Vagina (tissue), 2 donors: ENCODE data around the gene EPAS1. TPM values are rescaled to one million over a fixed set of nuclear protein-coding genes. Genes with fewer than 3 reads are reported as not detected.

Experiments used
- DNase-seq, 2 donors: peaks; one replicate each; pipeline ENCODE4 v3.0.0-alpha.2; 2017; ENCODE audit errors: extremely low spot score in 2 of 2
- H3K27ac ChIP-seq: fragments of 200-600 bp; sonication (generic); one replicate; pipeline ENCODE4 v1.5.1; 2019
- H3K27me3 ChIP-seq: fragments of 200-600 bp; sonication (generic); one replicate; pipeline ENCODE4 v1.5.1; 2019
- H3K36me3 ChIP-seq, 2 donors: fragments of 200-600 bp; sonication (generic); one replicate each; pipeline ENCODE4 v1.5.1; 2017 to 2019
- H3K4me1 ChIP-seq: fragments of 200-600 bp; sonication (generic); one replicate; pipeline ENCODE4 v1.5.1; 2019
- H3K4me3 ChIP-seq, 2 donors: fragments of 200-600 bp; sonication (generic); 1 replicate in 1 of 2; 2 replicates in 1 of 2; pipeline ENCODE4 v1.5.1; 2016 to 2019
- H3K9me3 ChIP-seq: fragments of 200-600 bp; sonication (generic); one replicate; pipeline ENCODE4 v1.5.1; 2019
- POLR2A ChIP-seq, 2 donors: fragments of 450-650 bp; IDR thresholded peaks; one replicate each; pipeline ENCODE4 v1.6.1; 2017; ENCODE audit warnings: antibody characterized with exemption in 2 of 2, mild to moderate bottlenecking in 2 of 2, moderate library complexity in 2 of 2
- POLR2AphosphoS5 ChIP-seq, 2 donors: sonication (generic); formaldehyde crosslinking; IDR thresholded peaks; one replicate each; pipeline ENCODE4 v1.9.0; 2017; ENCODE audit warnings: antibody characterized with exemption in 2 of 2, mild to moderate bottlenecking in 2 of 2, low read depth in 1 of 2; ENCODE audit not compliant: insufficient read depth in 1 of 2
- intact Hi-C: fragments of 100-400 bp; cut with DNase I; formaldehyde crosslinking; loops from one replicate; pipeline ENCODE4 v1.15.1; 2023
- total RNA-seq: library from RNA; depleted of rRNA; stranded (reverse); fragments of >200 nt; gene quantifications from one replicate; pipeline ENCODE4 v1.2.3, GENCODE V29; 2016
- TF ChIP-seq, protein P1 (sequence below), 3 experiments: fragments of 450-650 bp in 2 of 3; fragments of 200-600 bp in 1 of 3; sonication (generic) in 1 of 3; IDR thresholded peaks; one replicate each; pipeline ENCODE4 v1.5.1; 2017 to 2019; ENCODE audit warnings: antibody characterized with exemption in 3 of 3, mild to moderate bottlenecking in 2 of 3, moderate library complexity in 2 of 3

Gene EPAS1
- total RNA-seq, 1 donor from 2014 or later = 222 TPM

DNA sequence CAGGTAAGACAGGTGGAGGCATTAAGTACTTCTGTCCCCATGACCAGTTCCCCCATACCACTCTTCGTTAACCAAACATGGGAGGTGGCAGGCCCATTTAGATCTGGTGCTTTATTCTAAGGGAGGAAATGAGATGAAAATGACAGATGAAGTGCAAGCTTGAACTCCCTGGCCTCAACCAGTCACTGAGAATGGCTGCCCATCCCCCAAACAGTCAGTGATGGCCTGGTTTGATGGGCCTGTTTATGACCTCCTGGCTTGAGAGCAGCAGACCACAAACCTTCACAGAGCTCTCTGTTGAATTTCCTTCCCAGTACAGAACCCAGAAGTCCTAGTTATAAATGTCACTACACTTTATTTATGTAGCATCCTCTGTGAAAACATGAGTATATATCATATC, 31.1 kb downstream of the EPAS1 start:
- DNase-seq = no peak
- peaks cover 94% of the 10 kb centered on the region for H3K4me1 ChIP-seq
- no peaks in the 10 kb centered on the region for H3K27me3 ChIP-seq
- H3K27ac ChIP-seq = no peak overlapping the region
- no peak overlapping the region for H3K4me3 ChIP-seq
- intact Hi-C loops = no loop called here
- no peaks in the 10 kb centered on the region for H3K36me3 ChIP-seq
- TF ChIP-seq POLR2AphosphoS5 (IDR thresholded peaks at IDR 0.05; ENCODE audit: insufficient read depth in 1 of 2, low read depth in 1 of 2) = no peak
- TF ChIP-seq POLR2A (IDR thresholded peaks at IDR 0.05) = no peak
- TF ChIP-seq, protein P1, sequence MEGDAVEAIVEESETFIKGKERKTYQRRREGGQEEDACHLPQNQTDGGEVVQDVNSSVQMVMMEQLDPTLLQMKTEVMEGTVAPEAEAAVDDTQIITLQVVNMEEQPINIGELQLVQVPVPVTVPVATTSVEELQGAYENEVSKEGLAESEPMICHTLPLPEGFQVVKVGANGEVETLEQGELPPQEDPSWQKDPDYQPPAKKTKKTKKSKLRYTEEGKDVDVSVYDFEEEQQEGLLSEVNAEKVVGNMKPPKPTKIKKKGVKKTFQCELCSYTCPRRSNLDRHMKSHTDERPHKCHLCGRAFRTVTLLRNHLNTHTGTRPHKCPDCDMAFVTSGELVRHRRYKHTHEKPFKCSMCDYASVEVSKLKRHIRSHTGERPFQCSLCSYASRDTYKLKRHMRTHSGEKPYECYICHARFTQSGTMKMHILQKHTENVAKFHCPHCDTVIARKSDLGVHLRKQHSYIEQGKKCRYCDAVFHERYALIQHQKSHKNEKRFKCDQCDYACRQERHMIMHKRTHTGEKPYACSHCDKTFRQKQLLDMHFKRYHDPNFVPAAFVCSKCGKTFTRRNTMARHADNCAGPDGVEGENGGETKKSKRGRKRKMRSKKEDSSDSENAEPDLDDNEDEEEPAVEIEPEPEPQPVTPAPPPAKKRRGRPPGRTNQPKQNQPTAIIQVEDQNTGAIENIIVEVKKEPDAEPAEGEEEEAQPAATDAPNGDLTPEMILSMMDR (IDR thresholded peaks at IDR 0.05) = no peak
- H3K9me3 ChIP-seq = no peaks in the 10 kb centered on the region

DNA sequence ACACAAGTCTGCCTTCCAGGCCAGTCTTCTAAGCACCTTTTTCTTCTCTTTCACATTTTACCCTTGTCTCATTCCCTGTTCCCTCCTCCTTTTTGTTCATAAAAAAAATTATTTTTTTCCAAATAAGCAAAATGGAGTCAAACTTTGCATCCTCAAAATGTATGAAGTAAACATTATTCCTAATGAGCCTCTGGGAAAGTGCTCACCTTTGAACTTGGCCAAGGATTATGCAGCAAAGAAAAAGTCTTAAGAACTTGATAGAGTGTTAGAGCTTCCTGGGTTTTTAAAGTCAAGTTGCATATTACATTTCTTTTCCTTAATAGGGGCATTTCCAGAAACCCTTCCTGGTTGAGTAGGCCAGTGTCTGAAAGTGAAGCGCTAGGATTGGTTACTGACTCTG, 31.6 kb downstream of the EPAS1 start:
- peaks cover 96% of the 10 kb centered on the region for H3K4me1 ChIP-seq
- no peaks in the 10 kb centered on the region for H3K27me3 ChIP-seq
- DNase-seq = no peak
- TF ChIP-seq, protein P1 (IDR thresholded peaks at IDR 0.05) = no peak
- TF ChIP-seq POLR2A (IDR thresholded peaks at IDR 0.05) (no peak), POLR2AphosphoS5 (IDR thresholded peaks at IDR 0.05; ENCODE audit: insufficient read depth in 1 of 2, low read depth in 1 of 2) (no peak)
- intact Hi-C loops = no loop called here
- no peak overlapping the region for H3K4me3 ChIP-seq
- H3K9me3 ChIP-seq = no peaks in the 10 kb centered on the region
- no peaks in the 10 kb centered on the region for H3K36me3 ChIP-seq
- H3K27ac ChIP-seq = no peak overlapping the region

DNA sequence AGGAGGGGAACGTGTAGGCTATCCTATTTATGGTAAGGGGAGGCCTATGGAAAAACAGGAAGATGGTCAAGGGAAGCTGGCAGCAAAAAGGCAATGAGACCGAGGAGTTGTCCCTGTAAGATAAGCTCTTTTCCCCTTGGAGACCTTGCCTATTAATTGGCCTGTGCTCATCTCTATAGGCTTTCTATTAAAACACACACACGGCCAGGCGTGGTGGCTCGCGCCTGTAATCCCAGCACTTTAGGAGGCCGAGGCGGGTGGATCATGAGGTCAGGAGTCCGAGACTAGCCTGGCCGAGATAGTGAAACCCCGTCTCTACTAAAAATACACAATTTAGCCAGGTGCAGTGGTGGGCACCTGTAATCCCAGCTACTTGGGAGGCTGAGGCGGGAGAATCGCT, 32.1 kb downstream of the EPAS1 start:
- Histone ChIP-seq H3K36me3 (no peaks in the 10 kb centered on the region), H3K4me1 (peaks cover 96% of the 10 kb centered on the region), H3K9me3 (no peaks in the 10 kb centered on the region), H3K27ac (no peak overlapping the region), H3K27me3 (no peaks in the 10 kb centered on the region), H3K4me3 (no peak overlapping the region)
- intact Hi-C loops = no loop called here
- DNase-seq = no peak
- TF ChIP-seq POLR2AphosphoS5 (IDR thresholded peaks at IDR 0.05; ENCODE audit: insufficient read depth in 1 of 2, low read depth in 1 of 2) (no peak), POLR2A (IDR thresholded peaks at IDR 0.05) (no peak)
- TF ChIP-seq, protein P1 (IDR thresholded peaks at IDR 0.05) = no peak

DNA sequence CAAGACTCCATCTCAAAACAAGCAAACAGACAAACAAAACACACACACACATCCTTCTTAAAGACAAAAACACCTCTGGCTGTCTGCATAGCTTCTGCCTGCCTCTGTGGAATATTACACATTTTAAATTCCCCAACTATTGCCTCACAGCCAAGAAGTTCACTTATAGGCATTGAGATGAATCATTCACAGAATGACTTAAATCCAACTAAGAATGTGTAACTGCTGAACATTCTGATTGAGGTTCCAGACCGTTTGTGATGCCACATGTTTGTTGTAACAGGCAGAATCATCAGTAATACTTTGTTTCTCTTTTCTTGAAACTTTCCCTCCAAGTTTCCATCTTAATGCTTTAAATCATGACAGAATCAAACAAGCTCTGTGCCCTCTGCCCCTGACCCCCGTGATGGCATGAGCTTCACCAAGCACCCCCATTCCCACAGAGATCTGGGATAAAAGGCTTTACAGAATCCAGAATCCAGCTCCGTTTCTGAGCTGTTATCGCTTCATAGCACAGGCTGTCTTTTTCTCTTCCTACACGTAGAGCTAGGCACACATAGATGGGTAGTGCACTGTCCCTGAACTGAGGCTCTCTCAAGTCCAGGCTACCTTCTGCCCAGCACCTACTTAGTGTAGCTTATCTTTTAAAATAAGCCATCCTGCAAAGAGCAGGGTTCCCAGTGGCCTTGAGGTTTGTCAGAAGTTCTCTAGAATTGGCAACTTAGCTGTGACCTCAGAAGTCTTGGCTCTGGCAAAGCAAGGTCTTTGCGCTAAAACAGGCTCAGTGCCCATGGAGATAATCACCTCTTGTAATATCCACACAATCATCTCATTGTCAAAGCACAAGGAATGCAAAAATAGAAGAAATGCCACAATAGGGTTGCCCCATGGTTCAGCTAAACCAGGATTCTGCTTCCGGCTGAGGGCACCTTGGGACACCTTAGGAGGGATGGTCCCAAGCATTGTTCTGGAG, 32.9 kb downstream of the EPAS1 start:
- intact Hi-C loops = no loop called here

More for the DNA sequence above, 32.9 kb downstream of the EPAS1 start:
- Histone ChIP-seq H3K27ac (peak overlapping the region; percentile 82), H3K4me3 (no peak overlapping the region), H3K4me1 (peaks cover 99% of the 10 kb centered on the region), H3K9me3 (no peaks in the 10 kb centered on the region), H3K27me3 (no peaks in the 10 kb centered on the region), H3K36me3 (no peaks in the 10 kb centered on the region)
- no peak for DNase-seq
- TF ChIP-seq POLR2AphosphoS5 (IDR thresholded peaks at IDR 0.05; ENCODE audit: insufficient read depth in 1 of 2, low read depth in 1 of 2) = peak; percentile 13 to 27
- TF ChIP-seq, protein P1 (IDR thresholded peaks at IDR 0.05) = no peak
